Measurements from ENCODE around the gene SPHK1.
A peak's percentile ranks its signal among the peaks of the same experiment; 100 is the strongest.
"Not testable (repeated sequence)": the region's sequence is repeated elsewhere in the genome, so short reads cannot be mapped to it uniquely, and the experiment has no call there.

SPHK1 gene

GRCh38 chr17:76384222-76384986 lies at the start of gene SPHK1:
Gene SPHK1 (plus strand): TSS chr17:76384609. CDS start chr17:76385645, 1,036 bp downstream.
- DNase-seq = peak; percentile 43

- DNase-seq = no peak
These were observed 48.6 kb upstream of the SPHK1 start for GRCh38 chr17:76335716-76336381.

- DNase-seq = no peak
These were observed 47.5 kb upstream of the SPHK1 start for GRCh38 chr17:76336756-76337412.

GRCh38 chr17:76337413-76337777 lies 47.0 kb upstream of the SPHK1 start:
- no peak for DNase-seq

GRCh38 chr17:76341301-76341700 lies 43.1 kb upstream of the SPHK1 start:
- no peak for DNase-seq

GRCh38 chr17:76343106-76343505 lies 41.3 kb upstream of the SPHK1 start:
- DNase-seq = no peak

GRCh38 chr17:76345377-76345974 lies 38.9 kb upstream of the SPHK1 start:
- DNase-seq = no peak

- DNase-seq = not testable (repeated sequence)
These were observed 37.5 kb upstream of the SPHK1 start for GRCh38 chr17:76346936-76347335.

GRCh38 chr17:76350463-76350862 lies 33.9 kb upstream of the SPHK1 start:
- no peak for DNase-seq

GRCh38 chr17:76351526-76352071 lies 32.8 kb upstream of the SPHK1 start:
- DNase-seq = no peak

GRCh38 chr17:76353004-76353598 lies 31.3 kb upstream of the SPHK1 start:
- no peak for DNase-seq

- DNase-seq = peak; percentile 61
These were observed 30.7 kb upstream of the SPHK1 start, which contains the start of gene PRPSAP1 for GRCh38 chr17:76353599-76354316. Gene PRPSAP1 (minus strand): TSS chr17:76353916. CDS start chr17:76353703, 213 bp downstream.

GRCh38 chr17:76354317-76354729 lies 30.1 kb upstream of the SPHK1 start:
- no peak for DNase-seq

- DNase-seq = no peak
These were observed 29.6 kb upstream of the SPHK1 start for GRCh38 chr17:76354747-76355310.

- DNase-seq = no peak
These were observed 27.5 kb upstream of the SPHK1 start for GRCh38 chr17:76356803-76357456.

- no peak for DNase-seq
These were observed 26.7 kb upstream of the SPHK1 start for GRCh38 chr17:76357597-76358158.

GRCh38 chr17:76359375-76359774 lies 25.0 kb upstream of the SPHK1 start:
- DNase-seq = no peak

GRCh38 chr17:76359776-76360175 lies 24.6 kb upstream of the SPHK1 start:
- DNase-seq = not testable (repeated sequence)

- no peak for DNase-seq
These were observed 23.9 kb upstream of the SPHK1 start for GRCh38 chr17:76360461-76360860.

- DNase-seq = no peak
These were observed 21.1 kb upstream of the SPHK1 start for GRCh38 chr17:76363107-76363842.
